Epithelial cell of proximal tubule (primary cell): ENCODE measurements around the gene THRB. TPM values are rescaled to one million over a fixed set of nuclear protein-coding genes. Genes with fewer than 3 reads are reported as not detected.
"Not testable (repeated sequence)": the region's sequence is repeated elsewhere in the genome, so short reads cannot be mapped to it uniquely, and the experiment has no call there.

Experiments used
- DNase-seq: peaks from one replicate; pipeline ENCODE4 v3.0.0-alpha.2; 2011; ENCODE audit warnings: low read depth
- H3K4me3 ChIP-seq: 2 replicates; pipeline ENCODE4 v1.5.1; 2011; ENCODE audit warnings: low read depth, mild to moderate bottlenecking, low read length
- total RNA-seq: library from RNA; depleted of rRNA; stranded (reverse); fragments of >200 nt; gene quantifications from 2 replicates; pipeline ENCODE4 v1.2.3, GENCODE V29; 2015
- TF ChIP-seq, protein P1 (sequence below): conservative IDR thresholded peaks from 2 replicates; pipeline ENCODE4 v1.5.1; 2012; ENCODE audit warnings: low read depth, mild to moderate bottlenecking, low read length

Gene THRB
- total RNA-seq, 1 donor from 2014 or later = 2.1 TPM

DNA sequence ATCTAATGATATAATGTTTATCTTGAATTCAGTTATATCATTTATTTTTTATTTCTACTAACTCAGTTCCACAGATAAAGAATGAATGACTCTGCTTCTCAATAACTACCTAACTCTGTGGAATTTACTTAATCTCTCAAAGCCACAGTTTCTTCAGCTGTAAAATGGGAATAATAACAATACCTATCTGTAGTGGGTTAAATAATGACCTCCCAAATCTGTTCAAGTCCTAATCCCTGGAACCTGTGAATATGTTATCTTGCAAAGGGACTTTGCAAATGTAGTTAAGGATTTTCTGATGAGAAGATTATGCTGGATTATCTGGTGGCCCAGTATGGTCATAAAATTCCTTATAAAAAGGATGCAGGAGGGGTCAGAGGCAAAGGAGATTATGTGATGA lies 61.7 kb downstream of the THRB start:
- no peak for DNase-seq
- H3K4me3 ChIP-seq = no peak overlapping the region
- TF ChIP-seq, protein P1, sequence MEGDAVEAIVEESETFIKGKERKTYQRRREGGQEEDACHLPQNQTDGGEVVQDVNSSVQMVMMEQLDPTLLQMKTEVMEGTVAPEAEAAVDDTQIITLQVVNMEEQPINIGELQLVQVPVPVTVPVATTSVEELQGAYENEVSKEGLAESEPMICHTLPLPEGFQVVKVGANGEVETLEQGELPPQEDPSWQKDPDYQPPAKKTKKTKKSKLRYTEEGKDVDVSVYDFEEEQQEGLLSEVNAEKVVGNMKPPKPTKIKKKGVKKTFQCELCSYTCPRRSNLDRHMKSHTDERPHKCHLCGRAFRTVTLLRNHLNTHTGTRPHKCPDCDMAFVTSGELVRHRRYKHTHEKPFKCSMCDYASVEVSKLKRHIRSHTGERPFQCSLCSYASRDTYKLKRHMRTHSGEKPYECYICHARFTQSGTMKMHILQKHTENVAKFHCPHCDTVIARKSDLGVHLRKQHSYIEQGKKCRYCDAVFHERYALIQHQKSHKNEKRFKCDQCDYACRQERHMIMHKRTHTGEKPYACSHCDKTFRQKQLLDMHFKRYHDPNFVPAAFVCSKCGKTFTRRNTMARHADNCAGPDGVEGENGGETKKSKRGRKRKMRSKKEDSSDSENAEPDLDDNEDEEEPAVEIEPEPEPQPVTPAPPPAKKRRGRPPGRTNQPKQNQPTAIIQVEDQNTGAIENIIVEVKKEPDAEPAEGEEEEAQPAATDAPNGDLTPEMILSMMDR = no peak

DNA sequence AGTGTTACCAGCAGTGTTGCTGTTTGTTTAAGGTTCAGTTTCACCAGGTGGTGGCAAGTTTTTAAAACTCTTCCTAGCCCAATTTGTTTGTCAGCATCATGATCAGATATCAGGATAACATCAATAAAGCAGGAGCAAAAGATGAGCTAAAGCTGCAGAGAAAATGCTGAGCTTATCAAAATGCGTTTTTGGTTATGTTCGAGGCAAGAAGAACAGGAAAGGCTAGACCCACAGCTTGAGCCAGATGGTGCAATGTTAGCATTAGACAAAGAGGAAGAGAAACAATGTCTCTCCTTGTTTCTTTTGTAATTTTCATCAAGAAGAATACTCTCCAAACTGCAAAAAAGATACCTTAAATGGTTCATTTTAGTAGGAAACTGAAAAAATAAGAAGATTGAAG lies 66.2 kb downstream of the THRB start:
- H3K4me3 ChIP-seq = no peak overlapping the region
- TF ChIP-seq, protein P1 = no peak
- no peak for DNase-seq

DNA sequence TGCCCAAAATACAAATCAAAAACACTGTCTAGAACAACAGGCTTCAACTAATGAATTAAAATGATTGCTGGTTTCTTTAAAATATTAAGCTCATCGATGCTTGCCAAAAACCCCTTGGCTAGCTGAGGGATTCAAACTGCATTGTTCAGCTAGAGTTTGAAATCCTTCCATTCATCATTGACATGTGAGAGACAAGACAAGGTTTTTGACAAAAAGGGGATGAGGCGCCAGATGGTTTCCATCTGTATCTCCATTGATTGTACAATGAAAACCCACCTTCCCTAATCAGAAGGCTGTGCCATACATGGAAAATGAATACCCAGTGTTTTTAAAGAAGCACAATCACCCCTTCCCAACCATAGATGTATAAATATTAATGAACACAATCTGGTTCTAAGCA lies 67.8 kb downstream of the THRB start:
- no peak for DNase-seq
- H3K4me3 ChIP-seq = no peak overlapping the region
- TF ChIP-seq, protein P1 = no peak

DNA sequence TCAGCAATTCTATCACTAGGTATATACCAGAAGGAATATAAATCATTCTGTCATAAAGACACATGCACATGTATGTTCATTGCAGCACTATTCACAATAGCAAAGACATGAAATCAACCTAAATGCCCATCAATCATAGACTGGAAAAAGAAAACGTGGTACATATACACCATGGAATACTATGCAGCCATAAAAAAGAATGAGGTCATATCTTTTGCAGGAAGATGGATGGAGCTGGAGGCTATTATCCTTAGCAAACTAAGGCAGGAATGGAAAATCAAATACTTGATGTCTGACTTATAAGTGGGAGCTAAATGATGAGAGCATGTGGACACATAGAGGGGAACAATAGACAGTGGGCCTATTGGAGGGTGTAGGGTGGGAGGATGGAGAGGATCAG lies 73.8 kb downstream of the THRB start:
- H3K4me3 ChIP-seq, DNase-seq: not testable (repeated sequence)

DNA sequence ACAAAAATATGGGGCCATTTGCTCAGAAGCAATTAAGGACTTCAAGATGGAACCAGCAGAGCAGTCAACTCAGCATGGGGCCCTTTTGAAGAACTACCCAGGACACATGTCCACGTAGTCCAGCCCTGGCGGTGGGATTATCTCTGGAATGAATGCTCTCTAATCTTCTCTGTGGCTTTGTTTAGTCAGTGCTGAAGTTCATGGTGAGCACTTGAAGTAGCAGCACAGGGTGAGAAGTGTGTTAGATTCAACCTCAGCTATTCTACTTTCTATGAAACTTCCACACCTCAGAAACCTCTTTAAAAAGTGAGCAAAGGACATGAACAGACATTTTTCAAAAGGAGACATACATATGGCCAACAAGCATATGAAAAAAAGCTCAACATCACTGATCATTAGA lies 74.4 kb downstream of the THRB start:
- DNase-seq = no peak
- TF ChIP-seq, protein P1 = no peak
- H3K4me3 ChIP-seq = no peak overlapping the region

DNA sequence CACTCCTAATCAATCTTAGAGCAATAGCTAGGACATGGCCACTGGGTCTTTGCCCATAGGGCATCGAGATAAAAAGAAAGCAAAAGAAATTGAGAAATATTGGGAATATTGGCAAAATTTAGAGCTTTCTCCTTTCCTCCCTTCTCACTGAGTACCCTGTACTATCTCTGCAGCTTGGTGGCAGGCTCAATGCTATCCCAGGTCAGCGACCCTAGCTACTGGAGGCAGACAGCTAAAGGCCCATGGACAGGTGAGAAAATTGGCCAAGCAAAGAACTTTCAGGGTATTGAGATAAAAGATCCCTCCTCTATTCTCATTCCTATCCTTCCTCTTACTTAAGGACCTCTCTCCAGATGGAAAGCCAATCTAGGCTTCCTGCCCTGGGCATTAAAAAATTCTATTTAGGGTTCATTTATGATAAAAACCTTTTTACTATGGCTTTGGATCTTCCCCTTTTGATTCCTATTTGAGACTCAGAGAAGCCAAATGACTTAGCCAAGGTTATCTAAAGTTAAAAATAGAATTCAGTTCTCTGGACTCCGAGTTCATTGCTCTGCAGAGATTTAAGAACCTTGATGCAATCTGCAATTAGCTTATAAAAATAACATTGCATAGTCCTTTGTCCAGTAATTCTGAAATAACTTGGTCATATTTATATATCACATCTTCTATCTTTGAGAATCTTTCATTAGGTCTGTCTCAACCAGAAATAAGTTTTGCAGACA lies 75.4 kb downstream of the THRB start:
- TF ChIP-seq, protein P1 = no peak
- no peak overlapping the region for H3K4me3 ChIP-seq
- DNase-seq = no peak

DNA sequence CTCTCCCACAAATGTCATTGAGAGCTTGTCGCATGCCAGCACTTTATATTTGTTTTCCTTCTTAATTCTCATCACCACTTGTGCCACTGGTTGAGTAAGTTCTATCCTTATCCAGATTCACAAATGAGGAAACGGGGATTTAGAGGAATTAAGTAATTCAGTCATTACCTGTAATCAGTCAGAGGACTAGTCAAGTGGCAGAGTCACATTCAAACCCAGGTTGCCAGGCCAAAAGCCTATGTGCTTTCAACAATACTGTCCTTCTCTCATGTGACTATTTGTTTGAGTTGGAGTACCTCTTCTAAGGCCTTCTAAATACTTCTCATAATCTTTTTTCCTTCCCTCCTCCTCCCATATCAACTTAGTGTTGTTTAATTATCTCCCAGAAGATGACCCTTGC lies 76.9 kb downstream of the THRB start:
- H3K4me3 ChIP-seq = no peak overlapping the region
- DNase-seq = no peak
- TF ChIP-seq, protein P1 = no peak
